ENCODE data around the gene ERICH6B.

DNA sequence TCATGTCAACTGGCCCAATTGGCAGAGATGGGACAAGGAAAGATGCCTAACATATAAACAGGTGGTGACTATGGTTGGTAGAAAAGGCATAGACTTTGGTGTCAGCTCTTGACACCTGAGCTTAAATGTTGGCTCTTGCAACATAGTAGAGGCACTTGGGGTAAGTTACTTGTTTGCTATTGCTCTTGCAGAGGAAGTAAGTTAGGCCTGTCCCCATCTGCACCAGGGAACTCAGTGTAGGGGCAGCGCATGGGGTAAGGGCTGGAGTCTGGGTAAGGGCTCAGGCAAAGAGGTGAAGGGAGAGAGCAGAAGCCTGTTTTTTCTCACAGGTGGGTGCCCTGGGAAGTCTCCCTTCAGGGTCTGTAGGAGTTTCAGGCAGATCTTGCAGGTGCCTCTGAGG is 27.6 kb downstream of the ERICH6B start:
- TF ChIP-seq CTCF (IDR thresholded peaks at IDR 0.05), result no peak
- TF ChIP-seq POLR2A (IDR thresholded peaks at IDR 0.05), result no peak
- no peak for TF ChIP-seq EP300 (IDR thresholded peaks at IDR 0.05)

Data from stomach (tissue), 4 donors.